Right lobe of liver (tissue), 6 donors: ENCODE data around the gene TMSB10. TPM values are rescaled to one million over a fixed set of nuclear protein-coding genes. Genes with fewer than 3 reads are reported as not detected.
"Not testable (repeated sequence)": the region's sequence is repeated elsewhere in the genome, so short reads cannot be mapped to it uniquely, and the experiment has no call there.

Experiments
- ATAC-seq, 4 donors: fragments of 200-7000 bp; cut with Tn5 transposase; one replicate each; pipeline ENCODE4 v1.9.1; 2020; ENCODE audit warnings: mild to moderate bottlenecking in 4 of 4, moderate library complexity in 4 of 4
- DNase-seq, 3 donors: peaks; one replicate each; pipeline ENCODE4 v3.0.0-alpha.2; 2020
- H3K27ac ChIP-seq, 3 donors: fragments of 200-600 bp; one replicate each; pipeline ENCODE4 v1.8.0; 2022
- H3K27me3 ChIP-seq, 2 donors: fragments of 200-600 bp; one replicate each; pipeline ENCODE4 v1.8.0; 2022
- H3K36me3 ChIP-seq, 4 donors: fragments of 200-600 bp; sonication (generic) in 1 of 4; one replicate each; pipeline versions ENCODE4 v1.5.1 to v1.8.0; 2017 to 2022; ENCODE audit warnings: control low read depth in 1 of 4
- H3K4me1 ChIP-seq, 4 donors: fragments of 200-600 bp; sonication (generic) in 1 of 4; one replicate each; pipeline versions ENCODE4 v1.5.1 to v1.8.0; 2017 to 2022; ENCODE audit warnings: control low read depth in 1 of 4
- H3K4me3 ChIP-seq, 3 donors: fragments of 200-600 bp; one replicate each; pipeline ENCODE4 v1.8.0; 2022
- H3K9me3 ChIP-seq, 4 donors: fragments of 200-600 bp; sonication (generic) in 1 of 4; one replicate each; pipeline versions ENCODE4 v1.5.1 to v1.8.0; 2017 to 2022; ENCODE audit warnings: control low read depth in 1 of 4
- CTCF ChIP-seq, 4 donors: fragments of 200-600 bp in 3 of 4; fragments of 450-650 bp in 1 of 4; IDR thresholded peaks; one replicate each; pipeline versions ENCODE4 v1.5.1 to v1.8.0; 2016 to 2022; ENCODE audit warnings: antibody characterized with exemption in 4 of 4, mild to moderate bottlenecking in 2 of 4
- POLR2A ChIP-seq: fragments of 450-650 bp; IDR thresholded peaks from one replicate; pipeline ENCODE4 v1.6.1; 2017; ENCODE audit warnings: antibody characterized with exemption, mild to moderate bottlenecking
- WGBS: methylation state at CpG from one replicate; pipeline ENCODE4 v1.1.6; 2018; ENCODE audit warnings: low coverage, low lambda C conversion rate; ENCODE audit not compliant: insufficient coverage; ENCODE audit errors: missing lambda C conversion rate; 5-methylcytosine and 5-hydroxymethylcytosine counted together
- intact Hi-C, 2 donors: fragments of 100-400 bp; cut with DNase I; formaldehyde crosslinking; loops; one replicate each; pipeline versions ENCODE4 v1.11.2 to v1.14.1; 2022
- total RNA-seq, 6 experiments: library from RNA; depleted of rRNA in 2 of 6; stranded (reverse); fragments of >200 nt in 2 of 6; fragmentation: NEBNext Ultra II Directional in 3 of 6; extraction: Animal tissue kit (Norgen Biotek cat#: 25700) in 3 of 6; gene quantifications; one replicate each; pipeline versions ENCODE4 v1.1.0 to v1.2.4, GENCODE V29; 2016 to 2023
- donor health status: DM: no; HTN: yes; CAD: no.
- donor health status: DM: no; HTN: no; CAD: no.
- donor health status: DM: no; HTN: no; CAD: no.
- donor health status: DM: no; HTN: yes; CAD: no.
- donor health status: DM: no; HTN: yes; CAD: no.

The TMSB10 gene
- total RNA-seq, 6 experiments from 2014 or later: 77.3 to 814 (median 270) TPM

GRCh38 chr2:84940831-84941412, 35.5 kb downstream of the TMSB10 start:
- intact Hi-C loops: no loop called here
- 86% methylated on average over 1 of the region's 3 CpGs for WGBS
- ATAC-seq (no peak), DNase-seq (no peak)
- Histone ChIP-seq H3K27me3 (no peaks in the 10 kb centered on the region), H3K36me3 (no peaks in the 10 kb centered on the region), H3K9me3 (no peaks in the 10 kb centered on the region), H3K4me1 (no peaks in the 10 kb centered on the region), H3K4me3 (no peak overlapping the region), H3K27ac (no peak overlapping the region)
- TF ChIP-seq CTCF (IDR thresholded peaks at IDR 0.05) (no peak), POLR2A (no peak)

GRCh38 chr2:84942166-84942565, 36.7 kb downstream of the TMSB10 start:
- no peak for ATAC-seq
- Histone ChIP-seq H3K27ac (no peak overlapping the region), H3K4me1 (no peaks in the 10 kb centered on the region), H3K27me3 (no peaks in the 10 kb centered on the region), H3K36me3 (no peaks in the 10 kb centered on the region), H3K9me3 (no peaks in the 10 kb centered on the region), H3K4me3 (no peak overlapping the region)
- DNase-seq: no peak
- TF ChIP-seq CTCF (IDR thresholded peaks at IDR 0.05) (no peak), POLR2A (no peak)
- WGBS: 95% methylated on average over 2 of the region's 2 CpGs
- intact Hi-C loops: no loop called here

DNA sequence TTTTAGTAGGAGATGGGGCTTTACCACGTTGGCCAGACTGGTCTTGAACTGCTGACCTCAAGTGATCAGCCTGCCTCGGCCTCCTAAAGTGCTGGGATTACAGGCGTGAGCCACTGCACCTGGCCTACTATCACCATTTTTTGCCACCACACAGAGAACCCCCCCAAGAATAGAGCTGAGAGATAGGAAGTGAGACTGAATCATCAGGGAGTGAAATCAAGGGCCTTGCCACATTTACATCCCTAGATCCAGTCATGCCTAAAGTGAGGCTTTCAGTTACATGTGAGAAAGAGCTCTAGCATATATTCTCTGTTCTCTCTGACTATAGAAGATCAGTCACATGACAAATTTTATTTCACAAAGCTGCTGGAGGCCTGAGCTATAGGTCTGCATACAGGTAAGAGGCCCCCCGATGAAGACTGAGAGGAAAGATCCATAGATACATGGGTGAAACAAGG, 37.5 kb downstream of the TMSB10 start:
- TF ChIP-seq POLR2A (no peak), CTCF (IDR thresholded peaks at IDR 0.05) (no peak)
- no peak for DNase-seq

GRCh38 chr2:84944295-84944909, 38.9 kb downstream of the TMSB10 start:
- Histone ChIP-seq H3K27me3 (no peaks in the 10 kb centered on the region), H3K27ac (no peak overlapping the region), H3K4me1 (no peaks in the 10 kb centered on the region), H3K9me3 (no peaks in the 10 kb centered on the region), H3K4me3 (no peak overlapping the region), H3K36me3 (no peaks in the 10 kb centered on the region)
- TF ChIP-seq POLR2A (no peak), CTCF (IDR thresholded peaks at IDR 0.05) (no peak)
- intact Hi-C loops: no loop called here
- ATAC-seq (no peak), DNase-seq (no peak)
- WGBS: 73% methylated on average over 4 of the region's 7 CpGs

More for the DNA sequence above, 37.5 kb downstream of the TMSB10 start:
- Histone ChIP-seq H3K9me3 (no peaks in the 10 kb centered on the region), H3K27me3 (no peaks in the 10 kb centered on the region), H3K27ac (no peak overlapping the region), H3K36me3 (no peaks in the 10 kb centered on the region), H3K4me3 (no peak overlapping the region), H3K4me1 (no peaks in the 10 kb centered on the region)
- intact Hi-C loops: no loop called here
- ATAC-seq: no peak
- 78% methylated on average over 1 of the region's 4 CpGs for WGBS

- DNase-seq, H3K27me3 ChIP-seq, H3K4me3 ChIP-seq, intact Hi-C loops, H3K27ac ChIP-seq, H3K9me3 ChIP-seq, H3K4me1 ChIP-seq, H3K36me3 ChIP-seq, ATAC-seq: not testable (repeated sequence)
- 36% methylated on average over 1 of the region's 3 CpGs for WGBS
Measured at GRCh38 chr2:84945838-84946203, 40.4 kb downstream of the TMSB10 start.
